Activated T-cell treated with anti-CD3 and anti-CD28 coated beads for 24 hours (primary cell): ENCODE data around the gene IVNS1ABP.
"Not testable (repeated sequence)": the region's sequence is repeated elsewhere in the genome, so short reads cannot be mapped to it uniquely, and the experiment has no call there.

ENCODE experiments used
- DNase-seq: peaks from one replicate; pipeline ENCODE4 v3.0.0-alpha.2; 2020; ENCODE audit warnings: low read depth

The IVNS1ABP gene

GRCh38 chr1:185292237-185292636 lies 24.8 kb downstream of the IVNS1ABP start:
- DNase-seq: no peak

GRCh38 chr1:185291652-185292051 lies 25.4 kb downstream of the IVNS1ABP start:
- DNase-seq: no peak

GRCh38 chr1:185291159-185291558 lies 25.9 kb downstream of the IVNS1ABP start:
- no peak for DNase-seq

- no peak for DNase-seq
Measured at GRCh38 chr1:185289880-185290279, 27.2 kb downstream of the IVNS1ABP start.

GRCh38 chr1:185288435-185288834 lies 28.6 kb downstream of the IVNS1ABP start:
- no peak for DNase-seq

GRCh38 chr1:185287451-185287850 lies 29.6 kb downstream of the IVNS1ABP start:
- no peak for DNase-seq

- no peak for DNase-seq
Measured at GRCh38 chr1:185284533-185285276, 32.3 kb downstream of the IVNS1ABP start.

- no peak for DNase-seq
Measured at GRCh38 chr1:185284116-185284515, 32.9 kb downstream of the IVNS1ABP start.

GRCh38 chr1:185281245-185281644 lies 35.8 kb downstream of the IVNS1ABP start:
- DNase-seq: no peak

GRCh38 chr1:185280589-185280988 lies 36.5 kb downstream of the IVNS1ABP start:
- no peak for DNase-seq

- DNase-seq: no peak
Measured at GRCh38 chr1:185279571-185279970, 37.5 kb downstream of the IVNS1ABP start.

- no peak for DNase-seq
Measured at GRCh38 chr1:185271921-185272320, 45.1 kb downstream of the IVNS1ABP start.

- DNase-seq: no peak
Measured at GRCh38 chr1:185268352-185268751, 48.7 kb downstream of the IVNS1ABP start.

- no peak for DNase-seq
Measured at GRCh38 chr1:185267701-185268100, 49.3 kb downstream of the IVNS1ABP start.

- no peak for DNase-seq
Measured at GRCh38 chr1:185267301-185267700, 49.7 kb downstream of the IVNS1ABP start.

GRCh38 chr1:185265314-185265713 lies 51.7 kb downstream of the IVNS1ABP start:
- DNase-seq: no peak

- DNase-seq: no peak
Measured at GRCh38 chr1:185263780-185264179, 53.3 kb downstream of the IVNS1ABP start.

- no peak for DNase-seq
Measured at GRCh38 chr1:185263292-185263691, 53.8 kb downstream of the IVNS1ABP start.

GRCh38 chr1:185262151-185262550 lies 54.9 kb downstream of the IVNS1ABP start:
- DNase-seq: no peak

GRCh38 chr1:185260611-185261010 lies 56.4 kb downstream of the IVNS1ABP start:
- DNase-seq: no peak

GRCh38 chr1:185258676-185259075 lies 58.4 kb downstream of the IVNS1ABP start:
- no peak for DNase-seq

- no peak for DNase-seq
Measured at GRCh38 chr1:185257950-185258208, 59.2 kb downstream of the IVNS1ABP start.

- DNase-seq: not testable (repeated sequence)
Measured at GRCh38 chr1:185257116-185257949, 59.7 kb downstream of the IVNS1ABP start.

- DNase-seq: not testable (repeated sequence)
Measured at GRCh38 chr1:185255595-185255994, 61.4 kb downstream of the IVNS1ABP start.
